ENCODE results near the gene TTN.

GRCh38 chr2:178819992-178820391 lies 12.8 kb upstream of the TTN start:
- TF ChIP-seq RXRA (IDR thresholded peaks at IDR 0.05), result no peak
- no peak for TF ChIP-seq RAD21 (IDR thresholded peaks at IDR 0.05)
- TF ChIP-seq REST (IDR thresholded peaks at IDR 0.05), result no peak
- TF ChIP-seq, protein P1, sequence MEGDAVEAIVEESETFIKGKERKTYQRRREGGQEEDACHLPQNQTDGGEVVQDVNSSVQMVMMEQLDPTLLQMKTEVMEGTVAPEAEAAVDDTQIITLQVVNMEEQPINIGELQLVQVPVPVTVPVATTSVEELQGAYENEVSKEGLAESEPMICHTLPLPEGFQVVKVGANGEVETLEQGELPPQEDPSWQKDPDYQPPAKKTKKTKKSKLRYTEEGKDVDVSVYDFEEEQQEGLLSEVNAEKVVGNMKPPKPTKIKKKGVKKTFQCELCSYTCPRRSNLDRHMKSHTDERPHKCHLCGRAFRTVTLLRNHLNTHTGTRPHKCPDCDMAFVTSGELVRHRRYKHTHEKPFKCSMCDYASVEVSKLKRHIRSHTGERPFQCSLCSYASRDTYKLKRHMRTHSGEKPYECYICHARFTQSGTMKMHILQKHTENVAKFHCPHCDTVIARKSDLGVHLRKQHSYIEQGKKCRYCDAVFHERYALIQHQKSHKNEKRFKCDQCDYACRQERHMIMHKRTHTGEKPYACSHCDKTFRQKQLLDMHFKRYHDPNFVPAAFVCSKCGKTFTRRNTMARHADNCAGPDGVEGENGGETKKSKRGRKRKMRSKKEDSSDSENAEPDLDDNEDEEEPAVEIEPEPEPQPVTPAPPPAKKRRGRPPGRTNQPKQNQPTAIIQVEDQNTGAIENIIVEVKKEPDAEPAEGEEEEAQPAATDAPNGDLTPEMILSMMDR (IDR thresholded peaks at IDR 0.05; ENCODE audit: low read depth, low read length, missing input control), result no peak
- no peak for TF ChIP-seq TAF1 (conservative IDR thresholded peaks at IDR 0.05)
- TF ChIP-seq, protein P2, sequence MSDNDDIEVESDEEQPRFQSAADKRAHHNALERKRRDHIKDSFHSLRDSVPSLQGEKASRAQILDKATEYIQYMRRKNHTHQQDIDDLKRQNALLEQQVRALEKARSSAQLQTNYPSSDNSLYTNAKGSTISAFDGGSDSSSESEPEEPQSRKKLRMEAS (IDR thresholded peaks at IDR 0.05), result no peak
- no peak for TF ChIP-seq YY1 (IDR thresholded peaks at IDR 0.05)
- TF ChIP-seq, protein P3, sequence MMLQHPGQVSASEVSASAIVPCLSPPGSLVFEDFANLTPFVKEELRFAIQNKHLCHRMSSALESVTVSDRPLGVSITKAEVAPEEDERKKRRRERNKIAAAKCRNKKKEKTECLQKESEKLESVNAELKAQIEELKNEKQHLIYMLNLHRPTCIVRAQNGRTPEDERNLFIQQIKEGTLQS (IDR thresholded peaks at IDR 0.05), result no peak
- no peak for TF ChIP-seq SP1 (IDR thresholded peaks at IDR 0.05)
- TF ChIP-seq EGR1 (IDR thresholded peaks at IDR 0.05; ENCODE audit: low read depth in 2 of 2), result no peak
- no peak for TF ChIP-seq HNF4A (conservative IDR thresholded peaks at IDR 0.05)
- no peak for TF ChIP-seq NR2F2 (IDR thresholded peaks at IDR 0.05)

Measured in liver (tissue), 3 donors.